HepG2 (cell line): ENCODE results near the gene GPT2. TPM values are rescaled to one million over a fixed set of nuclear protein-coding genes. Genes with fewer than 3 reads are reported as not detected.
A peak's percentile ranks its signal among the peaks of the same experiment; 100 is the strongest.

Source experiments
- CBFB ChIP-seq: sonication (generic); formaldehyde crosslinking; IDR thresholded peaks from 2 replicates; pipeline ENCODE4 v1.4.0; 2020; ENCODE audit warnings: missing genetic modification reagents
- CBX1 ChIP-seq: IDR thresholded peaks from one replicate; pipeline ENCODE4 v1.6.1; 2016; ENCODE audit warnings: antibody characterized with exemption, low read depth
- DNMT3B ChIP-seq: conservative IDR thresholded peaks from 2 replicates; pipeline ENCODE4 v1.6.1; 2016; ENCODE audit warnings: missing biosample characterization, control low read depth
- HMG20A ChIP-seq: IDR thresholded peaks from 2 replicates; pipeline ENCODE4 v1.6.1; 2016; ENCODE audit warnings: borderline replicate concordance
- HOXA5 ChIP-seq: sonication (generic); formaldehyde crosslinking; IDR thresholded peaks from 2 replicates; pipeline ENCODE4 v1.4.0; 2020; ENCODE audit warnings: missing genetic modification reagents
- MIER2 ChIP-seq: IDR thresholded peaks from 2 replicates; pipeline ENCODE4 v1.6.1; 2016; ENCODE audit warnings: missing biosample characterization, missing genetic modification reagents
- MIER3 ChIP-seq: IDR thresholded peaks from 2 replicates; pipeline ENCODE4 v1.6.1; 2016; ENCODE audit warnings: missing compliant biosample characterization, borderline replicate concordance
- NONO ChIP-seq, 2 experiments: fragments of 450-650 bp in 1 of 2; sonication (generic) in 1 of 2; formaldehyde crosslinking in 1 of 2; IDR thresholded peaks in 1 of 2; conservative IDR thresholded peaks in 1 of 2; 2 replicates each; pipeline versions ENCODE4 v1.6.1 to v1.8.0; 2017 to 2022; ENCODE audit warnings: mild to moderate bottlenecking in 1 of 2, missing genetic modification reagents in 1 of 2, moderate library complexity in 1 of 2
- PITX1 ChIP-seq: sonication (generic); formaldehyde crosslinking; IDR thresholded peaks from 2 replicates; pipeline ENCODE4 v1.5.1; 2020; ENCODE audit warnings: mild to moderate bottlenecking, missing genetic modification reagents
- ZBTB43 ChIP-seq: sonication (generic); formaldehyde crosslinking; conservative IDR thresholded peaks from 2 replicates; pipeline ENCODE4 v1.4.0; 2020; ENCODE audit warnings: missing genetic modification reagents
- ZNF124 ChIP-seq: sonication (generic); formaldehyde crosslinking; IDR thresholded peaks from 2 replicates; pipeline ENCODE4 v1.4.0; 2020; ENCODE audit warnings: missing genetic modification reagents
- ZNF329 ChIP-seq: sonication (generic); formaldehyde crosslinking; IDR thresholded peaks from 2 replicates; pipeline ENCODE4 v1.9.0; 2021; ENCODE audit warnings: low read depth, mild to moderate bottlenecking, missing genetic modification reagents
- ZNF720 ChIP-seq: sonication (generic); formaldehyde crosslinking; IDR thresholded peaks from 2 replicates; pipeline ENCODE4 v1.4.0; 2020; ENCODE audit warnings: missing genetic modification reagents
- polyA plus RNA-seq, 8 experiments: library from polyadenylated mRNA; depleted of rRNA in 3 of 8; stranded (reverse) in 7 of 8; unstranded in 1 of 8; fragments of >200 nt; fragmentation: Illumina TruSeq in 4 of 8; extraction: Trizol in 4 of 8; gene quantifications; 2 replicates each; pipeline versions ENCODE4 v1.2.1 to v1.2.3, GENCODE V29; 2011 to 2016; ENCODE audit warnings: low read depth in 4 of 8, missing spikeins in 1 of 8, mixed read lengths in 1 of 8; ENCODE audit not compliant: insufficient read depth in 1 of 8
- total RNA-seq, 5 experiments: library from RNA; depleted of rRNA; stranded (reverse); fragments of >200 nt; fragmentation: Illumina TruSeq; extraction: Trizol; gene quantifications; 2 replicates each; pipeline ENCODE4 v1.2.3, GENCODE V29; 2016; ENCODE audit warnings: low read depth in 1 of 5
- TF ChIP-seq, protein P1 (sequence below): sonication (generic); formaldehyde crosslinking; IDR thresholded peaks from 2 replicates; pipeline ENCODE4 v1.4.0; 2020; ENCODE audit warnings: missing genetic modification reagents
- TF ChIP-seq, protein P2 (sequence below): sonication (generic); formaldehyde crosslinking; IDR thresholded peaks from 2 replicates; pipeline ENCODE4 v1.5.1; 2020; ENCODE audit warnings: mild to moderate bottlenecking, missing genetic modification reagents
- TF ChIP-seq, protein P3 (sequence below): sonication (generic); formaldehyde crosslinking; IDR thresholded peaks from 2 replicates; pipeline ENCODE4 v1.5.0; 2020; ENCODE audit warnings: mild to moderate bottlenecking, missing genetic modification reagents, borderline replicate concordance
- TF ChIP-seq, protein P4 (sequence below): IDR thresholded peaks from 2 replicates; pipeline ENCODE4 v1.6.1; 2012; ENCODE audit warnings: inconsistent platforms

GPT2 gene
- total and polyA plus RNA-seq, 2 of the 13 experiments (the other 11 are each of a cell fraction or from before 2014, with no cell fraction given) = 138 to 267 TPM

DNA sequence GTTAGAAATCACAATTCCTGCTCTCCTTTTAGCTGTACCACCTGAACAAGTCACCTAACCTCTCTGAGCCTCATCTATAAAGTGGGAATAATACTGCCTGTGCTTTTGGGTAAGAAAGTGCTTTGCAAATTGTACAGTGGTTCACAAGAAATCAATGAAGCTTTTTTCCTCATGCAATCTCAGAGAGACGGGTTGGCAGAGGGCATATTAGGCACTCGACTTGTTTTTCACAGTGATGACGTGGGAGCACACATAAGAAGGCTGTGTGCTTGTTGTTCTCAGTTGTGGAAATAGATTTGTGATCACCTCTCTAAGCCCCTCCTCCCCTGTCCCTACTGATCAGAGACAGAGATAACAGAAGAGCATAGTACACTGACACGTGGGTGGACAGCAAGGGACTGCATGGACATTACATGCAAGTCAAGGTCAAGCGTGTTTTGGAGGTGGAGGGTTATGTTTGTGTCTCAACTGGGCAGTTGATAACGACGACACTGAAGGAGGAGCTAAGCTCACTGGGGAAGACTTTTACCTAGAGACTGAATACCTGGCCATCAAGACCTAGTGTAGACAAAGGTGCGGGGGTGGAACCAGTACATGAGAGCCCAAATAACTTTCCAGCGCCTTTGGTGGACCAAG lies 1.7 kb upstream of the GPT2 start (continued):
- TF ChIP-seq, protein P1, sequence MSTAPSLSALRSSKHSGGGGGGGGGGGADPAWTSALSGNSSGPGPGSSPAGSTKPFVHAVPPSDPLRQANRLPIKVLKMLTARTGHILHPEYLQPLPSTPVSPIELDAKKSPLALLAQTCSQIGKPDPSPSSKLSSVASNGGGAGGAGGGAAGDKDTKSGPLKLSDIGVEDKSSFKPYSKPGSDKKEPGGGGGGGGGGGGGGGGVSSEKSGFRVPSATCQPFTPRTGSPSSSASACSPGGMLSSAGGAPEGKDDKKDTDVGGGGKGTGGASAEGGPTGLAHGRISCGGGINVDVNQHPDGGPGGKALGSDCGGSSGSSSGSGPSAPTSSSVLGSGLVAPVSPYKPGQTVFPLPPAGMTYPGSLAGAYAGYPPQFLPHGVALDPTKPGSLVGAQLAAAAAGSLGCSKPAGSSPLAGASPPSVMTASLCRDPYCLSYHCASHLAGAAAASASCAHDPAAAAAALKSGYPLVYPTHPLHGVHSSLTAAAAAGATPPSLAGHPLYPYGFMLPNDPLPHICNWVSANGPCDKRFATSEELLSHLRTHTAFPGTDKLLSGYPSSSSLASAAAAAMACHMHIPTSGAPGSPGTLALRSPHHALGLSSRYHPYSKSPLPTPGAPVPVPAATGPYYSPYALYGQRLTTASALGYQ (CRISPR knock-in tag) = peak; percentile 84
- 0 out of 2 replicates have a peak, but pooled peaks have one; percentile 22 for TF ChIP-seq DNMT3B (CRISPR knock-in tag)
- no peak for TF ChIP-seq NONO (IDR thresholded peaks at IDR 0.05)
- TF ChIP-seq NONO (CRISPR knock-in tag; conservative IDR thresholded peaks at IDR 0.05) = peak; percentile 91
- TF ChIP-seq MIER3 = peak; percentile 98
- peak; percentile 75; the same call in 1 of the 2 replicates for TF ChIP-seq HOXA5
- TF ChIP-seq, protein P2, sequence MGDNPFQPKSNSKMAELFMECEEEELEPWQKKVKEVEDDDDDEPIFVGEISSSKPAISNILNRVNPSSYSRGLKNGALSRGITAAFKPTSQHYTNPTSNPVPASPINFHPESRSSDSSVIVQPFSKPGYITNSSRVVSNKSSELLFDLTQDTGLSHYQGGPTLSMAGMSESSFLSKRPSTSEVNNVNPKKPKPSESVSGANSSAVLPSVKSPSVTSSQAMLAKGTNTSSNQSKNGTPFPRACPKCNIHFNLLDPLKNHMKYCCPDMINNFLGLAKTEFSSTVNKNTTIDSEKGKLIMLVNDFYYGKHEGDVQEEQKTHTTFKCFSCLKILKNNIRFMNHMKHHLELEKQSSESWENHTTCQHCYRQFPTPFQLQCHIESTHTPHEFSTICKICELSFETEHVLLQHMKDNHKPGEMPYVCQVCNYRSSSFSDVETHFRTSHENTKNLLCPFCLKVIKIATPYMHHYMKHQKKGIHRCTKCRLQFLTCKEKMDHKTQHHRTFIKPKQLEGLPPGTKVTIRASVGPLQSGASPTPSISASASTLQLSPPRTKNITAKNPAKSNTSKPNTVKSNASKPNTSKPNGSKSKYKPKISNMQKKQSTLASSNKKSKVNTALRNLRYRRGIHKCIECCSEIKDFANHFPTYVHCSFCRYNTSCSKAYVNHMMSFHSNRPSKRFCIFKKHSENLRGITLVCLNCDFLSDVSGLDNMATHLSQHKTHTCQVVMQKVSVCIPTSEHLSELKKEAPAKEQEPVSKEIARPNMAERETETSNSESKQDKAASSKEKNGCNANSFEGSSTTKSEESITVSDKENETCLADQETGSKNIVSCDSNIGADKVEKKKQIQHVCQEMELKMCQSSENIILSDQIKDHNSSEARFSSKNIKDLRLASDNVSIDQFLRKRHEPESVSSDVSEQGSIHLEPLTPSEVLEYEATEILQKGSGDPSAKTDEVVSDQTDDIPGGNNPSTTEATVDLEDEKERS (CRISPR knock-in tag) = peak; percentile 81
- TF ChIP-seq ZNF720 (CRISPR knock-in tag) = no peak
- TF ChIP-seq HMG20A (CRISPR knock-in tag) = peak; percentile 97
- TF ChIP-seq, protein P3, sequence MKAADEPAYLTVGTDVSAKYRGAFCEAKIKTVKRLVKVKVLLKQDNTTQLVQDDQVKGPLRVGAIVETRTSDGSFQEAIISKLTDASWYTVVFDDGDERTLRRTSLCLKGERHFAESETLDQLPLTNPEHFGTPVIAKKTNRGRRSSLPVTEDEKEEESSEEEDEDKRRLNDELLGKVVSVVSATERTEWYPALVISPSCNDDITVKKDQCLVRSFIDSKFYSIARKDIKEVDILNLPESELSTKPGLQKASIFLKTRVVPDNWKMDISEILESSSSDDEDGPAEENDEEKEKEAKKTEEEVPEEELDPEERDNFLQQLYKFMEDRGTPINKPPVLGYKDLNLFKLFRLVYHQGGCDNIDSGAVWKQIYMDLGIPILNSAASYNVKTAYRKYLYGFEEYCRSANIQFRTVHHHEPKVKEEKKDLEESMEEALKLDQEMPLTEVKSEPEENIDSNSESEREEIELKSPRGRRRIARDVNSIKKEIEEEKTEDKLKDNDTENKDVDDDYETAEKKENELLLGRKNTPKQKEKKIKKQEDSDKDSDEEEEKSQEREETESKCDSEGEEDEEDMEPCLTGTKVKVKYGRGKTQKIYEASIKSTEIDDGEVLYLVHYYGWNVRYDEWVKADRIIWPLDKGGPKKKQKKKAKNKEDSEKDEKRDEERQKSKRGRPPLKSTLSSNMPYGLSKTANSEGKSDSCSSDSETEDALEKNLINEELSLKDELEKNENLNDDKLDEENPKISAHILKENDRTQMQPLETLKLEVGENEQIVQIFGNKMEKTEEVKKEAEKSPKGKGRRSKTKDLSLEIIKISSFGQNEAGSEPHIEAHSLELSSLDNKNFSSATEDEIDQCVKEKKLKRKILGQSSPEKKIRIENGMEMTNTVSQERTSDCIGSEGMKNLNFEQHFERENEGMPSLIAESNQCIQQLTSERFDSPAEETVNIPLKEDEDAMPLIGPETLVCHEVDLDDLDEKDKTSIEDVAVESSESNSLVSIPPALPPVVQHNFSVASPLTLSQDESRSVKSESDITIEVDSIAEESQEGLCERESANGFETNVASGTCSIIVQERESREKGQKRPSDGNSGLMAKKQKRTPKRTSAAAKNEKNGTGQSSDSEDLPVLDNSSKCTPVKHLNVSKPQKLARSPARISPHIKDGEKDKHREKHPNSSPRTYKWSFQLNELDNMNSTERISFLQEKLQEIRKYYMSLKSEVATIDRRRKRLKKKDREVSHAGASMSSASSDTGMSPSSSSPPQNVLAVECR (CRISPR knock-in tag) = peak; percentile 84; the same call in 1 of the 2 replicates
- TF ChIP-seq CBFB (CRISPR knock-in tag) = peak; percentile 42; the same call in 1 of the 2 replicates
- TF ChIP-seq ZBTB43 = peak; percentile 92; the same call in 1 of the 2 replicates
- TF ChIP-seq, protein P4, sequence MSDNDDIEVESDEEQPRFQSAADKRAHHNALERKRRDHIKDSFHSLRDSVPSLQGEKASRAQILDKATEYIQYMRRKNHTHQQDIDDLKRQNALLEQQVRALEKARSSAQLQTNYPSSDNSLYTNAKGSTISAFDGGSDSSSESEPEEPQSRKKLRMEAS = peak; percentile 73
- peak; percentile 97 for TF ChIP-seq PITX1 (CRISPR knock-in tag)
- no peak for TF ChIP-seq ZNF329 (CRISPR knock-in tag)
- TF ChIP-seq CBX1 = peak; percentile 45
- TF ChIP-seq MIER2 (CRISPR knock-in tag) = 0 out of 2 replicates have a peak, but pooled peaks have one; percentile 68
- TF ChIP-seq ZNF124 (CRISPR knock-in tag) = no peak
